ENCODE measurements around the gene IGFALS. TPM values are rescaled to one million over a fixed set of nuclear protein-coding genes. Genes with fewer than 3 reads are reported as not detected.

The IGFALS gene
- 0.07 to 0.13 TPM in 2 of 5 replicates, not detected in the others for total RNA-seq (2022; extraction: Qiagen RNA extraction; ENCODE audit: low read depth)

DNA sequence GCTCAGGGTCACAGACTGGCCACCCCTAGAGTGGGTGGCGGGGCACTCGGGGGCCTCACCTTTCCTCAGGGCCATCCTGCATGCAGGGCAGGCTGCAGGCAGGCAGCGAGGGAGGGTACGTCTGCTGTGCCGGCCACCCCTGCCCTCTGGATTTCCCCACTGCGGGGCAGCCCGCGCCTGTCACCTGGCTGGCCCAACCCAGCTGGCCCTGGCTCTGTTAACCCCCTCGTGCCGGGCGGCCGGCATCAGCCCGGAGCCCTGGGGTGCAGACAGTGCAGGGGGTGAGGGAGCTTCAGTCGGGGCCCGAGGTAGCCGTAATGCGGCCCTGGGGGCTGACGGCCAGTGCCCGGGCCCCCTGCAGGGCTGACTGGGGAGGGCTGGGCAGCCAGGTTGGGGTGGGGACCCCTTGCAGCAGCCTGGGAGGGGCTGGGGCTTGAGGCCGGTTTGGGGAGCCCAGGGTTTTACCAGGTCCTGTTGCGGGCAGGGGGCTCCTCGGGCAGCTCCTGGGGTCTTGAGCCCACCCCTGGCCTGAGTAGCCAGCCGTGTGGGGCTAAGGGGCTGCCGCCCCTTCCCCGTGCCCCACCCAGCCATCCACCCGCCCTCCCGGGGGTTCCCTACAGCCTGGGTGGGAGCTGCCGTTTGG lies at the start of gene IGFALS:
TSS of gene IGFALS (minus strand) at position 128 of the 643 bp plus-strand sequence. CDS start at position 75, 53 bp downstream.

GRCh38 chr16:1826691-1827573 lies 33.4 kb upstream of the IGFALS start, which contains the start of the genes FAHD1 and HAGH:
FAHD1 (plus strand) TSS chr16:1827206; CDS start chr16:1827239, 33 bp downstream.
HAGH (minus strand) TSS chr16:1826825; CDS start chr16:1826787, 38 bp downstream.

DNA sequence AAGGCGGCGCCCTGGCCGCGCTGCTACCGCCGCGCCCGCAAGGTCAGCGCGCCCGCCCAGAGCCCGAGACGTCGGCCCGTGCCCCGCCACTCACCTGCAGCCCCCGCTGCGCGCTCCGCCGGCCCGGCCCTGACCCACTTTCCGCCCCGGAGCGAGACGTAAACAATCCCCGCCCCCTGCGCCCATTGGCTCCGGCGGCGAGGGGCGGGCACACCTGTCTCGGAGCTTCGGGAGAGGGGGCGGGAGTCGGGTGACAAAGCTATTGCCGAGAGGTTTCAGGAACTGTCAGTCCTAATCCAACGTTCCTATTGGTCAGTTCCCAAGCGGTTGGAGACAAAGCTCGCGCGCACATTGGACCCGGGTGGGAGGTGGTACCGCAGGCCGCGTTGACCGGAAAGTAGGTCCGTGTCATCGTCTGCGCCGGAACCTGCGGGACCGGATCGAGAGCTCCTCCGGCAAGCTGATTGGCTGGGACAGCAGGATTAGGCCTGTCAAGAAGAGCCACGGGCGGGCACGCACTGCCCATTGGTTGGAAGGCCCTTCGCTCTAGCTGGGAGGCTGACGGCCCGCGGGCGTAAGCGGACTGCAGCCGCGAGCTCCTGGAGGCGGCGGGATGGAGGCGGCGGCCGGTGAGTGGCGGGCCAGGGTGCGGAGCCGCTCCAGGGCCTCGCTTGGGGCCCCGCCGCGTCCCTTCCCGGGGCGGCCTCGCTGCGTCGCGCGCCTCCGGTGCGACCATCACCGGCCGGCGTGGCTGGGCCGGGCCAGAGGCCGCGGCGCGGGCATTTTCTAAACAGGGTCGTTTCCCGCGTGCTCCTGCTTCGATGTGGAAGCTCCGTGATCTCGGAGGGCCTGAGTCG lies 10.9 kb downstream of the IGFALS start, which contains the start of the genes NUBP2 and SPSB3:
TSS of gene NUBP2 (plus strand) at position 553 of the 857 bp plus-strand sequence. CDS start at position 614, 61 bp downstream.
TSS of gene SPSB3 (minus strand) at position 164 of the 857 bp plus-strand sequence. CDS start 1,088 bp downstream, outside the sequence.

GRCh38 chr16:1772908-1773702 lies 20.4 kb downstream of the IGFALS start, which contains the start of gene MRPS34:
MRPS34 (minus strand) TSS chr16:1773134; CDS start chr16:1773119, 15 bp downstream.

GRCh38 chr16:1772362-1772907 lies 21.1 kb downstream of the IGFALS start, which contains the start of gene EME2:
EME2 (plus strand) TSS chr16:1772810; CDS start chr16:1773228, 418 bp downstream.

DNA sequence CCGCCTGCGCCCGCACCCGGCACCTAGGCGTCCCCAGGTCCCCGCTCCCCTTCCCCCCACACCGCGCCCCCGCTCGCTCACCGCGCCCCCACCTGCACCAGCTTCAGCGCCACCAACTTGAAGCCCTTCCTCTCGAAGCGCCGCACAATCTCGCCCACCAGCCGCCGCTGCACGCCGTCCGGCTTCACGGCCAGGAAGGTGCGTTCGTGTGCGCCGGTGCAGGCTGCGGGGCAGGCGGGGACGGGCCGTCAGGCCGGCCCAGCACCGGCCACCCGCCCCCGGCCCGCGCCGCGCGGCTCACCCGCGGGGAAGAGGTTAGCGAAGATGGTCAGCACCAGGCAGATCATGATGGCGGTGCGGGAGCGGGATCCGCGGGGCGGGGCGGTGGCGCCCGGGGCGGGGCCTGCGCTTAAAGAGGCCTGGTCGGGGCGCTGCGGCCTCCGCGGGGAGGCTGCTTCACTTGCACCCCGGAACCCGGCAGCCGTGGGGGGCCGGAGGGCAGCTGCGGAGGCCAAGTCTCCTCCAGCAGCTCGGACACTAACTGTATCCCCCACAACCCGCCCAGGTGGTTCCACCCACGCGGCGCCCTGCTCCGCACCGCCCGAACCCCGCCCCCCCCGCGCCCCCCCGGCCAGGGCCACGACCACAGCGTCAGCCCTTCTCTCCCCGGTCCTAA lies 22.2 kb downstream of the IGFALS start, which contains the start of gene NME3:
TSS of gene NME3 (minus strand) at position 356 of the 676 bp plus-strand sequence. CDS start at position 347, 9 bp downstream.

Other genes with a start within 250 kb of the IGFALS start
- 8.2 to 9.3 TPM (median 9.3 TPM) in 5 replicates for gene IFT140, start 181.6 kb downstream of the IGFALS start, total RNA-seq (2022; extraction: Qiagen RNA extraction; ENCODE audit: low read depth)
- 14.1 to 18.6 TPM (median 16.7 TPM) in 5 replicates for gene CRAMP1, start 181.3 kb downstream of the IGFALS start, total RNA-seq (2022; extraction: Qiagen RNA extraction; ENCODE audit: low read depth)
- gene JPT2, start 115.4 kb downstream of the IGFALS start, total RNA-seq (2022; extraction: Qiagen RNA extraction; ENCODE audit: low read depth), result 169 to 207 TPM (median 182 TPM) in 5 replicates
- 36.1 to 58.0 TPM (median 52.2 TPM) in 5 replicates for gene MAPK8IP3, start 87.5 kb downstream of the IGFALS start, total RNA-seq (2022; extraction: Qiagen RNA extraction; ENCODE audit: low read depth)
- 29.4 to 60.4 TPM (median 53.3 TPM) in 5 replicates for gene NME3, start 22.2 kb downstream of the IGFALS start, total RNA-seq (2022; extraction: Qiagen RNA extraction; ENCODE audit: low read depth)
- gene EME2, start 20.9 kb downstream of the IGFALS start, total RNA-seq (2022; extraction: Qiagen RNA extraction; ENCODE audit: low read depth), result 5.4 to 12.9 TPM (median 9.9 TPM) in 5 replicates
- 163 to 261 TPM (median 224 TPM) in 5 replicates for gene MRPS34, start 20.6 kb downstream of the IGFALS start, total RNA-seq (2022; extraction: Qiagen RNA extraction; ENCODE audit: low read depth)
- gene SPSB3, start 11.1 kb downstream of the IGFALS start, total RNA-seq (2022; extraction: Qiagen RNA extraction; ENCODE audit: low read depth), result 16.1 to 25.3 TPM (median 22.5 TPM) in 5 replicates
- 56.7 to 88.8 TPM (median 76.9 TPM) in 5 replicates for gene NUBP2, start 10.7 kb downstream of the IGFALS start, total RNA-seq (2022; extraction: Qiagen RNA extraction; ENCODE audit: low read depth)
- 57.8 to 69.7 TPM (median 62.0 TPM) in 5 replicates for gene HAGH, start 33.1 kb upstream of the IGFALS start, total RNA-seq (2022; extraction: Qiagen RNA extraction; ENCODE audit: low read depth)
- 42.2 to 49.6 TPM (median 45.3 TPM) in 5 replicates for gene FAHD1, start 33.5 kb upstream of the IGFALS start, total RNA-seq (2022; extraction: Qiagen RNA extraction; ENCODE audit: low read depth)
- gene MEIOB, start 78.5 kb upstream of the IGFALS start, total RNA-seq (2022; extraction: Qiagen RNA extraction; ENCODE audit: low read depth), result 1.9 to 2.4 TPM (median 2.1 TPM) in 5 replicates
- gene HS3ST6, start 124.7 kb upstream of the IGFALS start, total RNA-seq (2022; extraction: Qiagen RNA extraction; ENCODE audit: low read depth), result 1.9 to 3.9 TPM (median 3.1 TPM) in 5 replicates
- 27.0 to 33.5 TPM (median 29.9 TPM) in 5 replicates for gene MSRB1, start 149.5 kb upstream of the IGFALS start, total RNA-seq (2022; extraction: Qiagen RNA extraction; ENCODE audit: low read depth)
- gene RPL3L, start 161.0 kb upstream of the IGFALS start, total RNA-seq (2022; extraction: Qiagen RNA extraction; ENCODE audit: low read depth), result 0.03 to 0.06 TPM in 2 of 5 replicates, not detected in the others
- 234 to 300 TPM (median 255 TPM) in 5 replicates for gene NDUFB10, start 165.8 kb upstream of the IGFALS start, total RNA-seq (2022; extraction: Qiagen RNA extraction; ENCODE audit: low read depth)
- gene RPS2, start 171.1 kb upstream of the IGFALS start, total RNA-seq (2022; extraction: Qiagen RNA extraction; ENCODE audit: low read depth), result 3,777 to 5,494 TPM (median 4,879 TPM) in 5 replicates
- not detected in 5 replicates for gene RNF151, start 173.2 kb upstream of the IGFALS start, total RNA-seq (2022; extraction: Qiagen RNA extraction; ENCODE audit: low read depth)
- 33.8 to 44.9 TPM (median 36.1 TPM) in 5 replicates for gene TBL3, start 178.3 kb upstream of the IGFALS start, total RNA-seq (2022; extraction: Qiagen RNA extraction; ENCODE audit: low read depth)
- gene NOXO1, start 187.8 kb upstream of the IGFALS start, total RNA-seq (2022; extraction: Qiagen RNA extraction; ENCODE audit: low read depth), result 0.14 to 0.29 TPM (median 0.25 TPM) in 5 replicates
- 26.3 to 42.5 TPM (median 39.7 TPM) in 5 replicates for gene GFER, start 190.5 kb upstream of the IGFALS start, total RNA-seq (2022; extraction: Qiagen RNA extraction; ENCODE audit: low read depth)
- 6.4 to 7.6 TPM (median 6.9 TPM) in 5 replicates for gene SYNGR3, start 196.3 kb upstream of the IGFALS start, total RNA-seq (2022; extraction: Qiagen RNA extraction; ENCODE audit: low read depth)
- gene ZNF598, start 216.1 kb upstream of the IGFALS start, total RNA-seq (2022; extraction: Qiagen RNA extraction; ENCODE audit: low read depth), result 44.1 to 62.0 TPM (median 55.9 TPM) in 5 replicates
- 0.74 to 1.3 TPM (median 0.99 TPM) in 5 replicates for gene NPW, start 226.1 kb upstream of the IGFALS start, total RNA-seq (2022; extraction: Qiagen RNA extraction; ENCODE audit: low read depth)
- 38.6 to 58.8 TPM (median 54.7 TPM) in 5 replicates for gene NHERF2, start 233.2 kb upstream of the IGFALS start, total RNA-seq (2022; extraction: Qiagen RNA extraction; ENCODE audit: low read depth)

Data from A549 treated with DMSO at 1 μM for 4 hours (cell line).